SIG-M5 treated with dmso at 0.1 percent for 504 hours (cell line): ENCODE data around the gene KCNJ9.
A peak's percentile ranks its signal among the peaks of the same experiment; 100 is the strongest.

ENCODE experiments used
- DNase-seq: peaks from one replicate; lab custom pipeline; 2025; ENCODE audit not compliant: unreplicated experiment; lab: John Stamatoyannopoulos, UW

KCNJ9 gene

GRCh38 chr1:160064746-160065145 is 16.6 kb upstream of the KCNJ9 start:
- DNase-seq = no peak

- DNase-seq = no peak
Observed at GRCh38 chr1:160066829-160067745, 14.3 kb upstream of the KCNJ9 start.

DNA sequence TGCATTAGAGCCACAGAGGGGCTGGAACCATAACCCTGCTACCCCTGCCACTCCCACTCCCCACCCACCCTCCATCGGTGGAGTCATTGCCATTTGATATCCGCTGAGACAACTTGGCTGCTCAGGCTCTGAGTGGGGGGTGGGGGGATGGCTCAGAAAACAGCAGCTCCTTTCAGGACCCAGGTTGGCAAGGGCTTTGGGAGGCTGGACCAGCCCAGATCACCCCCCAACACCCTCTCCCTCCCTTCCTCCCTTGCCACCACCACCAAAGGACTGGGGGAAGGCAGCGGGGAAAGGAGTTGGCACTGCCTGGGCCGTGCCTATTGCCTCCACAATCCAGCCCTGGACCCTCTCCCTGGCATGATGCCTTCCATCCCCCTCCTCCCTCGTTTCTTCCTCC is 13.1 kb upstream of the KCNJ9 start:
- DNase-seq = no peak

DNA sequence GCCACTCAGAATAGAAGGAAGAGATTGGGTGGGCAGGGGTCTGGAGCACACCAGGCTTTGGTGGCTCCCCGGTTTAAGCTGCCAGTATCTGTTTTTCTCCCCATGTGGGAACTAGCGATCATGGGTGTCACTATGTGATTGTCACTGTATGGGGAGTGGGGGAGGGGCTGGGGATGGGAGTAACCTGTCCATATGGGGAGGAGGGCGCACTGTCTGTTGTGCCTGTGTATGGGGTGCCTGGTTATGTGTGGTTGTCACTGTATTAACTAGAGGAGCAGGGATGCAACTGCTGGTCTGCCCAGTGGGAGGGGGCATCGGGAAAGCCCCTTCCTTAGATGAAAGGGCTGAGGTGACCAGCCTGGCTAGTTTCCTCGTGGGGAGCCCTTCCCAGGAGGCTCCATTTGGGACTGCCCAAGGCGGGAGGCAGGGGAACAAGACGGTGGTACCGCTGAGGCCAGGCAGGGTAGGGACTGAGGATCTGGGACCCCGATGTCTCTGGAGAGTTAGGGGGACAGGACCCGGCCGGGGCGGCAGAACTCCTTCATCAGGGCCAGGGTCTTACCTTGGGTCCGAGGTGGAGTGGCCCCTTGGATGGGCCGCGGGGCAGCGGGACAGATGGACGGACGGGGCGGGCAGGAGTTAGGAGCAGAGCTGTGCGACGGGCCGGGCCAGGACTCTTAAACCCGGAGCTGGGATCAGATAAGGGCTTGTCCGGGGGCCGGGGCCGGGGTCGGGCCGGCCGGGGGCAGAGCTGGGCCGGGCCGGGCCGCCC is 11.7 kb upstream of the KCNJ9 start, which contains the start of gene KCNJ10:
Gene KCNJ10 (minus strand): TSS at position 701 of the 772 bp plus-strand sequence. CDS start 27,628 bp downstream, outside the sequence.
- no peak for DNase-seq

DNA sequence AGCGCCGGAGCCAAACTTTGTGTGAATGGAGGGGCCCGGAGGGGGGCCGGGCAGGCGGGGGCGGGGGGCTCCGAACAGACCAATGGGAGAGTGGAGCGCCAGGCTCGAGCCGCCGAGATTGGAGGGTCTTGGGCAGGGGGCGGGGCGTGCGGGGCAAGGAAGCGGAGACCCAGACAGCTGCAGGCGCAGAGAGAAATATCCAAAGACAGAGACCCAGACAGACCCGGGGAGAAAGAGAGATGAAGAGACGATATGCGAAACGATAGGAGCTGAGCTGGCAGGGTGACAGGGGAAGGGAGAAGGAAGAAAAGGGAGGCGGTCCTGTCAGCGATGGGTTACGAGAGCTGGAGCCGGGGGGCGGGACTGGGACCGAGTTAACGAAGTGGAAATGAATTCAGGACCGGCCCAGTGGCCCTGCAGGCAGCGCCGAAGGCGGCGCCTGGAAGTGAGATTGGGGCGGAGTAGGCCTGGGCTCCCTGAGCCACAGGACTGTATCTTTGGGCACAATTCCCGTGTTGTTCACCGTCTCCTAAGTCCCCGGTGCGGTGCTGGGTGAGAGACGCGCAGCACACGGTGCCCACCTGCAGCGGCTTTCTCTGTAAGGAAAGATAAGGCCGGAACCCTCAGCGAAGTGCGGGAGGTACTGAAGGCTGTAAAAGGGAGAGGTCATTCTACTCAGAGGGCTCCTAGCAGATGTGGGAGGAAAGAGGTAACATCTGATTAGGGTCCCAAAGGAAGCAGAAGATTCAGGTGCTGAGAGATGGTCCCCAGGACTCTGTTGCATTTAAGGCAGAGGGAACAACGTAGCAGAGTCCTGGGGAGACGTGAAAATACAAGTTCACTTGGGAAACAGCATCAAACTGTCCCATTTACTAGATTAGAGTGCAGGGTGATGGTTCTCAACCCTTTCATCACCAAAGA is 10.8 kb upstream of the KCNJ9 start:
- DNase-seq = peak; percentile 65

GRCh38 chr1:160071289-160071688 is 10.0 kb upstream of the KCNJ9 start:
- DNase-seq = no peak

- no peak for DNase-seq
Observed at GRCh38 chr1:160074865-160075264, 6.5 kb upstream of the KCNJ9 start.

DNA sequence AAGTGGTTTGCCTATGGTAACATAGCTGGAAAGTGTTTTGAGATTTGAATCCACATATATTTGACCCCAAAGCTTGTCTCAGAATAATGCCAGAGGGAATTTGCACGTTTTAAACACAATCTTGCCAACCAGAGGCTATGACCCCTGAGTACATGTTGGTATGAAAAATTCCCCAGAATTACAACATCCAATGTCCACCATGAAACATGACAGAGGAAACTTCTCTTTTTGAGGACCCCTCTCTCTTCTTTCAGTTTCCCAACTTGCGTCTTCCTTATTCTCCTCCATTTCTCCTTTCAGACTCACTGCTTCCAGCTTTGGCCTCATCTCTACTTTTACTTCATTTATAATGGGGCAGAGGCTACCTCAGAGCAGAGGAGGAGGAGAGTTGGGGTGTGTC is 5.5 kb upstream of the KCNJ9 start:
- peak; percentile 31 for DNase-seq

DNA sequence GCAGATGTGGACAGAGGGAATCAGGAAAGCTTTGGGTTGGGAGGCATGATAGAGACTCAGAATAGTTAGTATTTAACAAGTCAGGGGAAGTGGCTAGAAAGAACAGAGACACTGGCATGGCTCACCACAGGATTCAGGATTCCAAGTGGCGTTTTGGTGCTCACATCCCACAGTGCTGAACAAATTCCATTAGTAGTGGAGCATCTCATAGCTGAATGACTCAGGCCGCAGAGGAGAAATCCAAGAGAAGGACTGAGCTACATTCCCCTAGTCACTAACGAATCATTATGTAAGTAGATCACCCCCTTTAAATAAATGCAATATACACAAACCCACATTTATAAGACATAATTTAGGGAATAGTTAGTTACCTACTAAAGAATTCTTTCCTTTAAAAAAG is 5.0 kb upstream of the KCNJ9 start:
- no peak for DNase-seq

DNA sequence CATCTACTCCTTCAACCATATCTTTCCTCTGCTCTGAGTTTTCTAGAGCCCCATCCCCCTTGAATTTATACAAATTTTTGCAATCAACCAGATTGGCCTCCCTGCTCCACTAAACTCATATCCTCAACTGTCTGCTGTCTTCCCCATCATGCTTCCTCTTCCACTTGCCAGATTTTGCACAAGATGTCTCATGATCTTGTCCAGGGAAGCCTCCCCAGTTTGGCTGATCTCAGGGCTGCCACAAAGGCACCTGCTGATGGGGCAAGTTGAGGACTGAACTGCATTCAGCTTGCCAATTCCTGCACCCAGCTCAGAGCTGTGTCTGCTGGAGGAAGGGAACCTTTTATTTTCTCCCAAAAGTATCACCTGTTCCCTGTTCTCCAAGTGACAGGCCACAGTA is 3.9 kb upstream of the KCNJ9 start:
- DNase-seq = peak; percentile 58

- DNase-seq = peak; percentile 59
Observed at GRCh38 chr1:160078512-160079195, 2.7 kb upstream of the KCNJ9 start.

DNA sequence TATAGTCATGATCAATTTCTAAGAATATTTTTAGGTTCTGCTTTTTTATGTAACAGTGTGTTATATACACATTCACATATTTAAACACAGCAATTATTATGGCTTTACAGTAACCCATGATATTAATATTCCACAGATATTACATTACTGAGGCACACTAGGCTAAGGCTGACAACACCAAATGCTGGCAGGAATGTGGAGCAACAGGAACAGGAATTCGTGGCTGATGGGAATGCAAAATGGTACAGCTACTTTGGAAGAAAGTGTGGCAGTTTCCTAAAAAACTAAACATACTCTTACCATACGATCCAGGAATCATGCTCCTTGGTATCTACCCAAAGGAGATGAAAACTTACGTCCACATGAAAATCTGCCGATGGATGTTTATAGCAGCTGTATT is 1.9 kb upstream of the KCNJ9 start:
- no peak for DNase-seq

DNA sequence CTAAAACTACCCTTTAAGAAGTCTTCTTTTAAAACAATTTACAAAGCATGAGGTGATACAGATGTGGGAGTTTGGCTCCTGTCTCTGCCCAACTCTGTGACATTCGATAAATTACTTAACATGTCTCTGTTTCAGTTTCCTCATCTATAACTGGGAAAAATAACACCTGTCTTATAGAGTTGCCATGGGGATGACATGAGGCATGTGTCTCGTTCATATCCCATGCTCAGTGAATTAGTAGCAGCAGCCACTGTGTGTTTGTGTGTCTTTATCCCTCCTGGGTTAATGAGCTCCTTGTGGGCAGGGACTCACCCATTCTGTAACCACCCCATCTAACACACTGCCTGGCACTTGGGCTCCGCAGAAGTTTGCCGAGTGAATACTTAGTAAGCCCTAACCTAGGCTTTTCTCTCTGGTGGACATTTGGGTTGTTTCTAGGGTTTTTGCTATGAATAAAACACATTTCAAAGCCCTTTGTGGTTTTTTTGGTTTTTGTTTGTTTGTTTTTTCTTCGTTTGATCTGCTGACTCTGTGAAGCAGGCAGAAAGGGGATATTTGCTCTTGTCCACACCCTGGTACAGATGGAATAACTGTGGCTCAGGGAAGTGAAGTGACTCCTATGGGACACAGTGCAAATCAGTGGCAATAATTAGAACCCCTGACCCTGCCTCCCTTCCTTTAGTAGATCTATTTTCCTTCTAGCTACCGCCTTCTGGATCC is 797 bp upstream of the KCNJ9 start:
- no peak for DNase-seq

- DNase-seq = no peak
Observed at GRCh38 chr1:160082487-160082886, 1.1 kb downstream of the KCNJ9 start.

- DNase-seq = no peak
Observed at GRCh38 chr1:160082926-160083325, 1.6 kb downstream of the KCNJ9 start.

- DNase-seq = peak; percentile 33
Observed at GRCh38 chr1:160083968-160084770, 2.8 kb downstream of the KCNJ9 start.

GRCh38 chr1:160084771-160085321 is 3.5 kb downstream of the KCNJ9 start:
- DNase-seq = no peak

GRCh38 chr1:160085686-160086455 is 4.5 kb downstream of the KCNJ9 start:
- DNase-seq = peak; percentile 81
